Fibroblast of the aortic adventitia (primary cell): ENCODE measurements around the gene HP1BP3. TPM values are rescaled to one million over a fixed set of nuclear protein-coding genes. Genes with fewer than 3 reads are reported as not detected.
"Not testable (repeated sequence)": the region's sequence is repeated elsewhere in the genome, so short reads cannot be mapped to it uniquely, and the experiment has no call there.

Source experiments
- DNase-seq: peaks from one replicate; pipeline ENCODE4 v3.0.0-alpha.2; 2010; ENCODE audit warnings: low read depth
- H3K4me3 ChIP-seq: 2 replicates; pipeline ENCODE4 v1.5.1; 2011; ENCODE audit warnings: low read depth, mild to moderate bottlenecking, control low read depth, low read length, moderate library complexity
- total RNA-seq: library from RNA; depleted of rRNA; stranded (reverse); fragments of >200 nt; gene quantifications from 2 replicates; pipeline ENCODE4 v1.2.3, GENCODE V29; 2012; ENCODE audit warnings: low replicate concordance
- TF ChIP-seq, protein P1 (sequence below): IDR thresholded peaks from 2 replicates; pipeline ENCODE4 v1.5.1; 2011; ENCODE audit warnings: mild to moderate bottlenecking, low read length, control low read depth, inconsistent platforms; ENCODE audit not compliant: insufficient read depth

The HP1BP3 gene
- total RNA-seq, 1 donor, result 215 TPM

GRCh38 chr1:20723537-20724363, 63.4 kb downstream of the HP1BP3 start:
- no peak for DNase-seq
- no peak overlapping the region for H3K4me3 ChIP-seq
- TF ChIP-seq, protein P1, sequence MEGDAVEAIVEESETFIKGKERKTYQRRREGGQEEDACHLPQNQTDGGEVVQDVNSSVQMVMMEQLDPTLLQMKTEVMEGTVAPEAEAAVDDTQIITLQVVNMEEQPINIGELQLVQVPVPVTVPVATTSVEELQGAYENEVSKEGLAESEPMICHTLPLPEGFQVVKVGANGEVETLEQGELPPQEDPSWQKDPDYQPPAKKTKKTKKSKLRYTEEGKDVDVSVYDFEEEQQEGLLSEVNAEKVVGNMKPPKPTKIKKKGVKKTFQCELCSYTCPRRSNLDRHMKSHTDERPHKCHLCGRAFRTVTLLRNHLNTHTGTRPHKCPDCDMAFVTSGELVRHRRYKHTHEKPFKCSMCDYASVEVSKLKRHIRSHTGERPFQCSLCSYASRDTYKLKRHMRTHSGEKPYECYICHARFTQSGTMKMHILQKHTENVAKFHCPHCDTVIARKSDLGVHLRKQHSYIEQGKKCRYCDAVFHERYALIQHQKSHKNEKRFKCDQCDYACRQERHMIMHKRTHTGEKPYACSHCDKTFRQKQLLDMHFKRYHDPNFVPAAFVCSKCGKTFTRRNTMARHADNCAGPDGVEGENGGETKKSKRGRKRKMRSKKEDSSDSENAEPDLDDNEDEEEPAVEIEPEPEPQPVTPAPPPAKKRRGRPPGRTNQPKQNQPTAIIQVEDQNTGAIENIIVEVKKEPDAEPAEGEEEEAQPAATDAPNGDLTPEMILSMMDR, result no peak

DNA sequence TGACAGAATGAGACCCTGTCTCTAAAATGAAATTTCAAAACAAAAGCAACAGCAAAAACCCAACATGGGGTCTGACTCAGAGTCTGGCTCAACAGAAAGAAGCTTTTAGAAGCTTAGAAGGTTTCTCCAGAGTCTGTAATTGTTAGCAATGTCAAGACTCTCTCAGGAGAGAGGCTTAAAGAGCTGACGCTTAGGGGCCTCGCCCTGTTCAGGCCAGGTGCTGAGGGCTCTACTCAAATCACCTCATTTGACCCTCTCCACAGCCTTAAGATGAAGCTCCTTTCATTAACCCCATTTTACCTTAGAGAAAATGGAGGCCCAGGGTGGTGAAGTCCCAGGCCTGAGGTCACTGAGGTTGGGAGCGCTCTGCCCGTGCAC, 64.0 kb downstream of the HP1BP3 start:
- DNase-seq, result no peak
- TF ChIP-seq, protein P1, result no peak
- no peak overlapping the region for H3K4me3 ChIP-seq

DNA sequence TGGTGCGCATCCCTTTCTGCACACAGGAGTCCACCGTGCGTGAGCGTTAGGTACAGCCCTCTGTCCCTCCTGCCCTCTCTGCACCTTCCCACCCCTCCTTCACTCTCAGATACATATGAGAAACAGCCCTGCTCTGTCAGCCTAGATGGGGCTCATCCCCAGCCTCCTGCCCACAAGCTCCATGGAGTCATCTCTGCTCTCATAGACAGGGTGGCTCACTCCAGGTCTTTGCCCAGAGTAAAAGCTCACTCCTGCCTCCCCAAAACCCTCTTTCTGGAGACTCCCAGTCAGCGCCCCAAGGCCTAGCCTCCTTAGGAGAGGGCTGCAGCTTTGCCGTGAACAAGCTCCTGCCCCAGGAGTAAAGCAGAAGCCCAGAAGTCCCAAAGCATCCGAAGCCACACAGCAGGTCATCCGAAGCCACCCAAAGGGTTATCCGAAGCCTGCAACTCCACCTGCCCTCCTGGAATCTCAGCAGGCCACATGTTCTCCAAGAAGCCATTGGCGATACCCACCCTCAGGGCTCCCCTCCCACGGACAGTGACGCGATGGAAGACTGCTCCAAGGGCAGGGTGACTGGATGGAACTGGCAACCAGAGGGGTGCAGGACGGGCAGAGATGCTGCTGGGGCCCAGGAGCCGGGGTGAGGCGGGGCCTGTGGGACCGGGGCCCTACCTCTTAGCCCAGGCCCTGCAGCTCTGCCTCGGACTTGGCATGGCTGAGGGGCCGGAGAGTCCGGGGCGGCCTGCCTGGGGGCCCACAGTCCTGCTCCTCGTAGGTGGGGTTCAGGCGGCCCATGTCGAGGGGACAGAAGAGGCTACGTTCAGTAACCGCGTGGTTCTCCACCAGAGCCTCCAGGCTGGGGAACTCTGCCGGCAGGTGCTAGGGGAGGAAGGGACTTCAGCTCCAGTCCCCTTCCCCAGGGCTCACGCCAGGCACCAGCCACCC, 65.7 kb downstream of the HP1BP3 start:
- H3K4me3 ChIP-seq, result no peak overlapping the region
- DNase-seq, result no peak
- TF ChIP-seq, protein P1, result no peak

DNA sequence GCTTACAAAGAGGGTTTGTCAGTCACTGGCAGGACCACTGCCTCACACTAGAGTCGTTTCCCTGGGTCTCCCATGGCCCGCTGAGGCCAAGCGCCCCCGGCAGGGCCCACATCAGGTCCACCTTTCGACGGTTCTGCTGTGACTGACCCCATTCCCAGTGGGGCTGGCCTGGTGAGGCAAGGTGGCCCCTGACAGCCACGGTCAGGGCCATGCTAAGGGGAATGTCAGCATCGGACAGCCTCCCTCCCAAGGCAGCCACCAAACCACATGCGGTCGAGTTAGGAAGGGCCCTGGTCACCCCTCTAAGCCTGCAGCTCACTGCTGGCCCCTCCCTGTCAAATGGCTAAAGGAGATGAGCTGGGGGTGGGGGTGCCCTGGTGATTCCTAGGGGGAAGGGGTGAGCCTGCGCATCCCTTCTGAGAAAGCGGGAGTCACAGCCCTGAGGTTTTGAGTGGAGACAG, 66.4 kb downstream of the HP1BP3 start:
- TF ChIP-seq, protein P1, result no peak
- no peak overlapping the region for H3K4me3 ChIP-seq
- DNase-seq, result no peak

- no peak overlapping the region for H3K4me3 ChIP-seq
- no peak for DNase-seq
- TF ChIP-seq, protein P1, result no peak
Observed at GRCh38 chr1:20719871-20720620, 67.1 kb downstream of the HP1BP3 start.

DNA sequence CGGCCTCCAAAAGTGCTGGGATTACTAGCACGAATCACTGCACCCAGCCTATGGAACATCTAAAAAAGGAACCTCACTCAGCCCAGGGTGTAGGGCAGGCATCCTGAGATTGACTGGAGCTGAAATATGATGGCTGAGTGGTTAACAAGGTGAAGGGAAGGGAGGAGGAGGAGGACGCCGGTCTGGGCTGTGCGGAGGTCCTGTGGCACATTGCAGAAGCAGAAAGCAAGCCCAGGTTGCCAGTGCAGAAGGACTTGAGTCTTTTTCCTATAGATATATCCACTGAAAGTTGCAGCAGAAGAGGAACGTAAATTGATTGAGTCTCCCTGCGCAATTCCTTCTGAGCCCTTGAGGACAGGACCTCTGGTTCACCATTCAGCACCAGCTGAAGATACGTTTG, 67.8 kb downstream of the HP1BP3 start:
- no peak overlapping the region for H3K4me3 ChIP-seq
- no peak for DNase-seq
- TF ChIP-seq, protein P1, result no peak

- DNase-seq, result not testable (repeated sequence)
- peak overlapping the region; percentile 55 for H3K4me3 ChIP-seq
Observed at GRCh38 chr1:20718343-20718882, 68.7 kb downstream of the HP1BP3 start.
